Lower leg skin (tissue), 4 donors: Measurements from ENCODE around the gene KLF6. TPM values are rescaled to one million over a fixed set of nuclear protein-coding genes. Genes with fewer than 3 reads are reported as not detected.

Experiments
- DNase-seq, 2 donors: peaks; one replicate each; pipeline ENCODE4 v3.0.0-alpha.2; 2019; ENCODE audit warnings: low spot score in 2 of 2
- H3K4me3 ChIP-seq: fragments of 200-600 bp; sonication (generic); 2 replicates; pipeline ENCODE4 v1.5.1; 2017; ENCODE audit warnings: mild to moderate bottlenecking, low read depth; ENCODE audit not compliant: poor library complexity, severe bottlenecking
- POLR2A ChIP-seq, 2 donors: fragments of 450-650 bp; IDR thresholded peaks; one replicate each; pipeline ENCODE4 v1.6.1; 2016 to 2017; ENCODE audit warnings: antibody characterized with exemption in 2 of 2, mild to moderate bottlenecking in 1 of 2, moderate library complexity in 1 of 2
- WGBS, 2 donors: methylation state at CpG; one replicate each; pipeline ENCODE4 v1.1.5; 2018; 5-methylcytosine and 5-hydroxymethylcytosine counted together
- intact Hi-C: fragments of 100-400 bp; cut with DNase I; formaldehyde crosslinking; loops from one replicate; pipeline ENCODE4 v1.15.0; 2023; ENCODE audit warnings: low total_unique reads
- total RNA-seq, 4 donors: library from RNA; depleted of rRNA; stranded (reverse); fragments of >200 nt; gene quantifications; one replicate each; pipeline ENCODE4 v1.1.0, GENCODE V29; 2016
- TF ChIP-seq, protein P1 (sequence below), 3 donors: fragments of 450-650 bp; IDR thresholded peaks; one replicate each; pipeline ENCODE4 v1.5.1; 2016; ENCODE audit warnings: antibody characterized with exemption in 3 of 3, mild to moderate bottlenecking in 3 of 3, moderate library complexity in 2 of 3

Gene KLF6
- total RNA-seq, 4 donors from 2014 or later, result 127 to 533 (median 179) TPM

DNA sequence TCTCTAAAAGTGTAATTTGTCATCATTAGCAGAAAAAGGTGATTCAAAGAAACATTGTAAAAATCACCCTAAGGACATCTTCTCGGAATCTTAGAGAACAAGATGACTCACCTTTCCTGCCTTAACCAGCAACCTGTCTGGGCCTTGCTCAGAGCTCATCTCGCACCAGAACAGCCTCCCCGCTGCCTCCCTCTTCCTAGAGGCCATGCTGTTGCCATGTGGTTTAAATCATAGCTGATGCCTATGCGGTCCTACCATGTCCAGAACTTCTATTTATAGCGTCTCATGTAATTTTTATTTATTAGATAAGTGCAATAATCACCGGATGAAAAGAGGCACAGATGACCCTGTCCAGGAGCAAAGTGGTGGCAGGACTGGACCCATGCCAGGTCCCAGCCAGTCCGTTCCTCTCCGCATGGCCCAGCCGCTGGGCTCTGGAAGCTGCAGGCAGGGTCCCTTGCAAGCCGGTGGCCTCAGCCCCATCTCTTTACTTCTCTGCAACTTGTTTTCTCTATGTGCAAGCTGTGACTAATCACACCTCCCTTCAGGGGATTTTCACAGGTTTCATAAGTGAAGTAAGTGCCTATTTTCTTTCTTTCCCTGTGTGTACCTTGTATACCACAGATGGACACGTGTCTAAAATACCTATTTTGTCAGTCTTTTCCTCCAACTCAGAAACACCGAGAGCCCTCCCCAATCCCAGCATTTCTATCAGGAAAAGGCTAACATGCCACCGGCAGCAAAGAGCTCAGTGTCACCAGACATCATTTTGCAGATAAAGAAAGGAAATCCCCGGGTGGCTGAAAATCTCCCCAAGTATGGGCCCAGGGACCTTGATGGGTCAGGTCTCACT is 27.1 kb downstream of the KLF6 start:
- peak in 1 of 2 donors; percentile 84 for DNase-seq
- TF ChIP-seq, protein P1, sequence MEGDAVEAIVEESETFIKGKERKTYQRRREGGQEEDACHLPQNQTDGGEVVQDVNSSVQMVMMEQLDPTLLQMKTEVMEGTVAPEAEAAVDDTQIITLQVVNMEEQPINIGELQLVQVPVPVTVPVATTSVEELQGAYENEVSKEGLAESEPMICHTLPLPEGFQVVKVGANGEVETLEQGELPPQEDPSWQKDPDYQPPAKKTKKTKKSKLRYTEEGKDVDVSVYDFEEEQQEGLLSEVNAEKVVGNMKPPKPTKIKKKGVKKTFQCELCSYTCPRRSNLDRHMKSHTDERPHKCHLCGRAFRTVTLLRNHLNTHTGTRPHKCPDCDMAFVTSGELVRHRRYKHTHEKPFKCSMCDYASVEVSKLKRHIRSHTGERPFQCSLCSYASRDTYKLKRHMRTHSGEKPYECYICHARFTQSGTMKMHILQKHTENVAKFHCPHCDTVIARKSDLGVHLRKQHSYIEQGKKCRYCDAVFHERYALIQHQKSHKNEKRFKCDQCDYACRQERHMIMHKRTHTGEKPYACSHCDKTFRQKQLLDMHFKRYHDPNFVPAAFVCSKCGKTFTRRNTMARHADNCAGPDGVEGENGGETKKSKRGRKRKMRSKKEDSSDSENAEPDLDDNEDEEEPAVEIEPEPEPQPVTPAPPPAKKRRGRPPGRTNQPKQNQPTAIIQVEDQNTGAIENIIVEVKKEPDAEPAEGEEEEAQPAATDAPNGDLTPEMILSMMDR (IDR thresholded peaks at IDR 0.05), result no peak
- no peak for TF ChIP-seq POLR2A (IDR thresholded peaks at IDR 0.05)
- H3K4me3 ChIP-seq, result no peak overlapping the region
- intact Hi-C loops, result no loop called here
- WGBS, 2 donors, result 51 to 61% methylated on average over 14 of the region's 14 CpGs

DNA sequence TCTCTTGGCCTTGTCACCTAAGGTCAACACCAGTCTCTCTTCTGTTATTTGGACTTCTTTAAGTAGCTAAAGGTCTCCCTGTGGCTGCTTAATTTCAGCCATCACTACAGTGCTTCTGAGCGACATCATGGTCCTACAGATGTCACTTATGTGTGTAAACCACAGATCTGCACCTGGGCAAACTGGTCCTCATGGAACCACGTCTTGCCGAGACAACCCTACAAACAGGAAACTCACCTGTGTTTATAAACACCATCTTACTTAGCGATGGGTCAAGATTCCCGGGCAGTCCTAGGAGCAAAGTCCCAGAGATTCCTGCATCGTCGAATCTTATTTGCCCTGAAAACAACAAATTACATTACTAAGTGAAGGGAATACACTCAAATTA is 27.8 kb downstream of the KLF6 start:
- DNase-seq, result peak in 1 of 2 donors; percentile 31
- WGBS, 2 donors, result 55 to 62% methylated on average over 7 of the region's 7 CpGs
- intact Hi-C loops, result no loop called here

DNA sequence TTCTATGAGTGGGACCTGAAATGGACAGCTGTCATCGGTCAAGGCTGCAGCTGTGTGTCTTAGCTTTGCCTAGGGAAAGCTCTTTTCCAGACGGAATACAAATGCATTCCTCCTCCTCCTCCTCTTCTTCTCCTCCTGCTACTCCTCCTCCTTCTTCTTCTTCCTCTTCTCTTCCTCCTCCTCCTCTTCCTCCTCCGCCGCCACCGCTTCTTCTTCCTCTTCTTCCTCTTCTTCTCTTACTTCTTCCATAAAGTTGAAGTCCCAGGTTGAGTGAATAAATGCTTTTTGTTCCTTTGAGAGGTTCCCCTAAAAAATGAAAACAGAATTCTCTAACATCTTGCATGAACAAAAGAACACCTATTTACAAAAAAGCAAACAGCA is 28.7 kb downstream of the KLF6 start:
- TF ChIP-seq, protein P1 (IDR thresholded peaks at IDR 0.05), result no peak
- no peak for TF ChIP-seq POLR2A (IDR thresholded peaks at IDR 0.05)
- no peak overlapping the region for H3K4me3 ChIP-seq
- WGBS, 2 donors, result 79 to 93% methylated on average over 5 of the region's 5 CpGs
- peak in 1 of 2 donors; percentile 68 for DNase-seq
- intact Hi-C loops, result no loop called here

More for the DNA sequence above, 27.8 kb downstream of the KLF6 start:
- TF ChIP-seq, protein P1 (IDR thresholded peaks at IDR 0.05), result no peak
- H3K4me3 ChIP-seq, result no peak overlapping the region

DNA sequence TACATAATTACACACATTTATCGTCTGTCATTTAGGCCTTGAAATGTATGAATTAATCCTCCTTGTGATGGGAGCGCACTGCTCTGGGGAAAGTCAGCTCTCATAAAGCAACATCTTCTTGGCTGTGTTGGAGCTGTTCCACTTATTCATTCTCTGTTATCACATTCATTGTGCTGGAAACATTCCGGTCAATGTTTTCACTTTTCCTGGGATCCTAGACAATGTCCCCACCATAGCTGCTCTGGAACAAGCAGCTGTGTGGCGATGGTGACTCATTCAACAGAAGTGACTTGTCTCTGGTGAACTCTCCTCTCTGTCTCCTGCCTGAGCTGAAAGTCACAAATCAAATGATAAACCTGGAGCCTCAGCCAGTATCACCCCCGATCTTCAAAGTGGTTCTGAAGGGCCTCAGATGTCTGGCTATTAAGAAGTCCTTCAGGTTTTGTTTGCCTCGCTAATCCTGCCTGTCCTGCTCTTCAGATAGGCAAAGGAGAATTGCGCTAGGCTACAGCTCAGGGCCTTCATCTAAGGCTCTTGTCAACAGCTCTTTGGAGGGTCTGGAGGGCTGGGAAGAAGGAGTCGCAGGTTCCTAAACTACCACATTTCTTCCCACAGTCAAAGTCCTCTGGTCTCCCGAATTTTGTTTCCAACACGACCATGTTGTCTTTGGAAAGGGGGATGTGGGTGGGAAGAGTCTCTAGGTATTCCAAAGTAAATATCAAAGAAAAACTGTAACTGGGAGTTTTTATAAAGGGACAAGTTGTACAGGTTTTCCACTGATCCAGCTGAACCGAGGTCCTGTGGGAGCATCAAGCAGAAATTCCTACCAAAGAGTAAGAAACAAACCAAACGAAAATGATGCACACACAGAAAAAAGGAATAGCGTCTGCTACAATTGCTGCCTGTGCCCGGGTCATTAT is 29.3 kb downstream of the KLF6 start:
- no peak overlapping the region for H3K4me3 ChIP-seq
- peak in 1 of 2 donors; percentile 25 for DNase-seq
- intact Hi-C loops, result no loop called here
- 86 to 87% methylated on average over 14 of the region's 14 CpGs for WGBS, 2 donors
- no peak for TF ChIP-seq POLR2A (IDR thresholded peaks at IDR 0.05)
- TF ChIP-seq, protein P1 (IDR thresholded peaks at IDR 0.05), result no peak

DNA sequence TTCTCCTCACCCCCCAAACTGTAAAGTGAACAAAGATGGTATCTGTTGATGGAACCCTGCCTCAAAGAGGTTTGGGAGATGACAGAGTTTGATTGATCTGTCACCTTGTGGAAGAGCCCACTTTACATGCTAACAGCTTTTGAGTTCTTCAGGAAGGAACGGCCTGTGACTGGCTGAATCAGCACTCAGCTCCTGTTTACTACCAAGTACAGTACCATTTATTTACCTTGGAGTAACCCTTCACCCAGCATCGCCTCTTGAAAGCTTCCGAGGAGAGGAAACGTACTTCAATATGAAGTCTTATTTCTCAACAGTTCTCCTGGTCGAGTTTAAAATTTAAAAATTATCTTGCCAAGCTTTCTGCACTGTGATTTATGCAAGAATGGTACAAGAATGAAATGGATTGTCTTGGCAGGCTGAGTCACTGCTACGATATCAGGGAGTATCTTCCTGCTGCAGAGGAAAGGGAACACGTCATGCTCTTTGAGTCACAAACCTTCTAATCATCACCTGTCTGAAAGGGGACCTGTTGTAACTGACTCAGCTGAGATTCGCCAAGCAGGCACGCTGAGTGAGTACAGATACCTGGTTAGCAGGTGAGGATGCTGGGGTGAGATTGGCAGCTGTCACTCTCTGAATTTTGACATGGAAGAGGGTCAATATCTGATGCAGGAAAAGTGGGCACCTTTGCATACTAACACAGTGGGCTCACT is 30.1 kb downstream of the KLF6 start:
- peak in 1 of 2 donors; percentile 83 for DNase-seq
- WGBS, 2 donors, result 38 to 55% methylated on average over 9 of the region's 9 CpGs
- TF ChIP-seq, protein P1 (IDR thresholded peaks at IDR 0.05), result no peak
- TF ChIP-seq POLR2A (IDR thresholded peaks at IDR 0.05), result no peak
- H3K4me3 ChIP-seq, result no peak overlapping the region
- intact Hi-C loops, result no loop called here
